Glutamatergic neuron (in vitro differentiated cells): Measurements from ENCODE around the gene KIF1A. TPM values are rescaled to one million over a fixed set of nuclear protein-coding genes. Genes with fewer than 3 reads are reported as not detected.

ENCODE experiments used
- DNase-seq: peaks from one replicate; pipeline ENCODE4 v3.0.0; 2022
- H3K27ac Mint-ChIP-seq: one replicate; pipeline ENCODE4 v1.8.0; 2020; ENCODE audit warnings: mild to moderate bottlenecking, mixed read lengths, inconsistent platforms; ENCODE audit not compliant: unreplicated experiment
- H3K27me3 Mint-ChIP-seq: one replicate; pipeline ENCODE4 v1.8.0; 2020; ENCODE audit warnings: mild to moderate bottlenecking, moderate library complexity, mixed read lengths, inconsistent platforms; ENCODE audit not compliant: unreplicated experiment
- H3K36me3 Mint-ChIP-seq: one replicate; pipeline ENCODE4 v1.8.0; 2020; ENCODE audit warnings: mild to moderate bottlenecking, mixed read lengths, inconsistent platforms; ENCODE audit not compliant: unreplicated experiment
- H3K4me1 Mint-ChIP-seq: one replicate; pipeline ENCODE4 v1.8.0; 2020; ENCODE audit warnings: mild to moderate bottlenecking, low read depth, mixed read lengths, inconsistent platforms; ENCODE audit not compliant: unreplicated experiment
- H3K4me3 Mint-ChIP-seq: one replicate; pipeline ENCODE4 v1.8.0; 2020; ENCODE audit warnings: mild to moderate bottlenecking, mixed read lengths, inconsistent platforms; ENCODE audit not compliant: unreplicated experiment
- H3K9me3 Mint-ChIP-seq: one replicate; pipeline ENCODE4 v1.8.0; 2020; ENCODE audit warnings: mild to moderate bottlenecking, moderate library complexity, mixed read lengths, inconsistent platforms; ENCODE audit not compliant: unreplicated experiment
- CTCF ChIP-seq: fragments of 200-600 bp; sonication (generic); IDR thresholded peaks from one replicate; pipeline ENCODE4 v1.5.0; 2021; ENCODE audit not compliant: partially characterized antibody, unreplicated experiment
- total RNA-seq: library from RNA; stranded (reverse); fragmentation: NEBNext Ultra II Directional; extraction: Animal tissue kit (Norgen Biotek cat#: 25700); gene quantifications from one replicate; pipeline ENCODE4 v1.2.1, GENCODE V29; 2021; ENCODE audit not compliant: unreplicated experiment

Gene KIF1A
- total RNA-seq, 1 donor from 2014 or later, result 439 TPM

- Mint-ChIP-seq H3K9me3 (peaks cover 2% of the 10 kb centered on the region), H3K36me3 (no peaks in the 10 kb centered on the region), H3K4me3 (no peak overlapping the region), H3K27ac (no peak overlapping the region), H3K27me3 (no peaks in the 10 kb centered on the region), H3K4me1 (no peaks in the 10 kb centered on the region)
- TF ChIP-seq CTCF, result no peak
- no peak for DNase-seq
Measured at GRCh38 chr2:240865391-240865790, 45.4 kb upstream of the KIF1A start.

- no peak overlapping the region for H3K27ac Mint-ChIP-seq
- no peaks in the 10 kb centered on the region for H3K27me3 Mint-ChIP-seq
- peaks cover 3% of the 10 kb centered on the region for H3K36me3 Mint-ChIP-seq
- H3K4me3 Mint-ChIP-seq, result no peak overlapping the region
- DNase-seq, result no peak
- no peaks in the 10 kb centered on the region for H3K4me1 Mint-ChIP-seq
- TF ChIP-seq CTCF, result no peak
- H3K9me3 Mint-ChIP-seq, result peaks cover 2% of the 10 kb centered on the region
Measured at GRCh38 chr2:240864475-240864874, 44.5 kb upstream of the KIF1A start.

GRCh38 chr2:240861547-240861946, 41.5 kb upstream of the KIF1A start:
- no peak for TF ChIP-seq CTCF
- Mint-ChIP-seq H3K4me3 (no peak overlapping the region), H3K27me3 (peaks cover 4% of the 10 kb centered on the region), H3K36me3 (peaks cover 5% of the 10 kb centered on the region), H3K9me3 (peaks cover 6% of the 10 kb centered on the region), H3K4me1 (peaks cover 4% of the 10 kb centered on the region), H3K27ac (no peak overlapping the region)
- no peak for DNase-seq

- H3K9me3 Mint-ChIP-seq, result peaks cover 4% of the 10 kb centered on the region
- no peak for TF ChIP-seq CTCF
- H3K36me3 Mint-ChIP-seq, result peaks cover 18% of the 10 kb centered on the region
- H3K27ac Mint-ChIP-seq, result no peak overlapping the region
- peaks cover 4% of the 10 kb centered on the region for H3K4me1 Mint-ChIP-seq
- H3K4me3 Mint-ChIP-seq, result no peak overlapping the region
- peaks cover 4% of the 10 kb centered on the region for H3K27me3 Mint-ChIP-seq
- DNase-seq, result no peak
Measured at GRCh38 chr2:240858871-240859270, 38.9 kb upstream of the KIF1A start.

GRCh38 chr2:240858321-240858720, 38.3 kb upstream of the KIF1A start:
- peaks cover 6% of the 10 kb centered on the region for H3K9me3 Mint-ChIP-seq
- TF ChIP-seq CTCF, result no peak
- peaks cover 21% of the 10 kb centered on the region for H3K36me3 Mint-ChIP-seq
- H3K27me3 Mint-ChIP-seq, result peaks cover 4% of the 10 kb centered on the region
- H3K4me3 Mint-ChIP-seq, result no peak overlapping the region
- H3K4me1 Mint-ChIP-seq, result peaks cover 4% of the 10 kb centered on the region
- DNase-seq, result no peak
- peak overlapping the region; percentile 12 for H3K27ac Mint-ChIP-seq
